ENCODE results near the gene USP33.
"Not testable (repeated sequence)": the region's sequence is repeated elsewhere in the genome, so short reads cannot be mapped to it uniquely, and the experiment has no call there.

USP33 gene

DNA sequence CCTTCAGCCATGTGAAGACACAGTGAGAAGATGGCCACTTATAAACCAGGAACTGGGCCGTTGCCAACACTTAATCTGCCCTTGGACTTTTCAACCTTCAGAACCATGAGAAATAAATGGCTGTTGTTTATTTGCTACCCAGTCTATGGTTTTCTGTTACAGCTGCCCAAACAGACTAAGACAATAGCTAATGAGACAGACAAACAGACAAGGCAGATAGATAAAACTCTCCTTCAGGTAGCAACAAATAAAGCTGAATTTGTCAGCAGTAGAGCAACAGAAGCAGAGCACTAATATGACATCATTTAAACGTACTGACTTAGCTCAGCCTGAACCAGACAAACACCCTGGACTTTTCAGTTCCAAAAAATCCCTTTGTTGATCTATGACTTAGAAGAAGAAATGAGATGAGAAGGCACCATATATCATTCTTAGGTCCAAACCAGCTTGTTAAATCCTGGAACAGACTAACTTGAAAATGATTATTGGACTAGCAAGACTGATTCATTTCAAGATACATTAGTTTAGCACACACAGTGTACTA is 104.1 kb downstream of the USP33 start:
- DNase-seq (ENCODE audit: low read depth), result peak; percentile 15
- H3K4me3 ChIP-seq (ENCODE audit: low read length), result no peak overlapping the region
- TF ChIP-seq, protein P1, sequence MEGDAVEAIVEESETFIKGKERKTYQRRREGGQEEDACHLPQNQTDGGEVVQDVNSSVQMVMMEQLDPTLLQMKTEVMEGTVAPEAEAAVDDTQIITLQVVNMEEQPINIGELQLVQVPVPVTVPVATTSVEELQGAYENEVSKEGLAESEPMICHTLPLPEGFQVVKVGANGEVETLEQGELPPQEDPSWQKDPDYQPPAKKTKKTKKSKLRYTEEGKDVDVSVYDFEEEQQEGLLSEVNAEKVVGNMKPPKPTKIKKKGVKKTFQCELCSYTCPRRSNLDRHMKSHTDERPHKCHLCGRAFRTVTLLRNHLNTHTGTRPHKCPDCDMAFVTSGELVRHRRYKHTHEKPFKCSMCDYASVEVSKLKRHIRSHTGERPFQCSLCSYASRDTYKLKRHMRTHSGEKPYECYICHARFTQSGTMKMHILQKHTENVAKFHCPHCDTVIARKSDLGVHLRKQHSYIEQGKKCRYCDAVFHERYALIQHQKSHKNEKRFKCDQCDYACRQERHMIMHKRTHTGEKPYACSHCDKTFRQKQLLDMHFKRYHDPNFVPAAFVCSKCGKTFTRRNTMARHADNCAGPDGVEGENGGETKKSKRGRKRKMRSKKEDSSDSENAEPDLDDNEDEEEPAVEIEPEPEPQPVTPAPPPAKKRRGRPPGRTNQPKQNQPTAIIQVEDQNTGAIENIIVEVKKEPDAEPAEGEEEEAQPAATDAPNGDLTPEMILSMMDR (conservative IDR thresholded peaks at IDR 0.05; ENCODE audit: low read depth, low read length), result no peak

GRCh38 chr1:77652970-77653516 is 106.6 kb downstream of the USP33 start:
- TF ChIP-seq, protein P1 (conservative IDR thresholded peaks at IDR 0.05; ENCODE audit: low read depth, low read length), result no peak
- DNase-seq (ENCODE audit: low read depth), result no peak
- H3K4me3 ChIP-seq (ENCODE audit: low read length), result no peak overlapping the region

GRCh38 chr1:77652268-77652667 is 107.4 kb downstream of the USP33 start:
- no peak overlapping the region for H3K4me3 ChIP-seq (ENCODE audit: low read length)
- TF ChIP-seq, protein P1 (conservative IDR thresholded peaks at IDR 0.05; ENCODE audit: low read depth, low read length), result no peak
- no peak for DNase-seq (ENCODE audit: low read depth)

GRCh38 chr1:77649127-77649526 is 110.5 kb downstream of the USP33 start:
- no peak for DNase-seq (ENCODE audit: low read depth)
- H3K4me3 ChIP-seq (ENCODE audit: low read length), result no peak overlapping the region
- TF ChIP-seq, protein P1 (conservative IDR thresholded peaks at IDR 0.05; ENCODE audit: low read depth, low read length), result no peak

DNA sequence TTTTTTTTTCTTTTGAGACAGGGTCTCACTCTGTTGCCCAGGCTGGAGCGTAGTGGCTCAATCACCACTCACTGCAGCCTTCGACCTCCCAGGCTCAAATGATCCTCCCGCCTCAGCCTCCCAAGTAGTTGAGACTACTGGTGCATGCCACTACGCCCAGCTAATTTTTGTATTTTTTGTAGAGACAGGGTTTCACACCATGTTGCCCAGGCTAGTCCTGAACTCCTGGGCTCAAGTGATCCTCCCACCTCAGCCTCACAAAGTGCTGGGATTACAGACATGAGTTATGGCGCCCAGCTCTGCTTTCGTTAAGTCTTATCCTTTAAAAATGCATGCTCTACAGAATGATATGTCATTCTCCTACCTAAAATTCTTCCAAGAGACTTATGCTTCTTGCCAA is 113.4 kb downstream of the USP33 start:
- H3K4me3 ChIP-seq (ENCODE audit: low read length); DNase-seq (ENCODE audit: low read depth): not testable (repeated sequence)

Data from retinal pigment epithelial cell (primary cell).